GM18858 (cell line): ENCODE data around the gene COQ7.
A peak's percentile ranks its signal among the peaks of the same experiment; 100 is the strongest.

Experiments
- ATAC-seq: cut with Tn5 transposase; IDR thresholded peaks from one replicate; pipeline ENCODE4 v1.9.1; 2021; ENCODE audit not compliant: unreplicated experiment

Gene COQ7

DNA sequence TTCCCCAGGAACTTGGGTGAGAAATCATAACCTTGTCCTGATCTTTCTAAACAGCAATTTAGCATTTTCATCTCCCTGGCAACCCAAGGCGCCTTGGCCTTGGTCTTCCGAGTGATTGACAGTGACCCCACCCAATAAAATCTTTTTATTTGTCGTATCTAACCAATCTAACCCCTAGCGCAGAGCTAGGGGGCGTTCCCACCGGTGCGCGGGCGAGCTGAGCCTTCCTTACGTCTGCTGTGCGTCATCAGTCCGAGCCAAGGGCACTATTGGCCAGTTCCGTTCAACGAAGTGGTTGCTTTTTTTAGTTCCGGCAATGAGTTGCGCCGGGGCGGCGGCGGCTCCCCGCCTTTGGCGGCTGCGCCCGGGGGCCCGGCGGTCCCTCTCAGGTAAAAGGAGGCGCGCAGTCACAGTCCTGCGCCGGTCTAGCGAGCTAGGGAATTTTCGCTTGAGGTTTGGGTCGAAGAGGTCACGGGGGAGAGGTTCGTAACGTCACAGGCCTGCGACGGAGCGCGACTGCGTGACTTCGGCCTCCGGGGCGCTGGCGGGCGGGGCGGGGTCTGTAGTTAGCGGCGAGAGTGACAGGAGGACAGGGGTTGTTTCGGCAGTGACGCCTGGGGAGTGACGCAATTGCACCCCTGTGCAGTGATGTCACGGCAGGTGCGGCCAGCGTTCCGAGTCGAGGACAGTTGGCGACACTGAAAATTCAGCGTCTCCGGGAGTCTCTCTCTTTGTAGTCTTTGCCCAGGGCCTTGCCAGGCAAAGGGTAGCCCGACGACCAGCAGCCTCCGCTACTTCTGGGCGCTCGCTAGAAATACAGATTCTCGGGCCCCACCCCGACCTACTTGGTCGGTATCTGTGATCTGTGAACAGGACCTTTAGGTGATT, at the start of gene COQ7:
Gene COQ7 (plus strand): TSS at position 266 of the 888 bp plus-strand sequence. CDS start 51 bp downstream, at position 317.
- ATAC-seq, result peak; percentile 78

DNA sequence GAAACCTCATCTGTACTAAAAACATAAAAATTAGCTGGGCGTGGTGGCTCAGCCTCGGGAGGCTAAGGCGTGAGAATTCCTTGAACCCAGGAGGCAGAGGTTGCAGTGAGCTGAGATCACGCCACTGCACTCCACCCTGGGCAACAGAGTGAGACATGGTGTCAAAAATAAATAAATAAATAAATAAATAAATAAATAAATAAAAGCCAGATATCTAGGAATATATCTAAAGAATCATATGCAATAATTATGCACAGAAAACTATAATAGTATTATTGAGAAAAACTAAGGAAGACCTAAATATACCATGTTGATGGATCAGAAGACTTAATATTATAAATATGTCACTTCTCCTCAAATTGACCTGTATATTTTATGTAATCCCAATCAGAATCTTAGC, 46.7 kb upstream of the COQ7 start:
- no peak for ATAC-seq

DNA sequence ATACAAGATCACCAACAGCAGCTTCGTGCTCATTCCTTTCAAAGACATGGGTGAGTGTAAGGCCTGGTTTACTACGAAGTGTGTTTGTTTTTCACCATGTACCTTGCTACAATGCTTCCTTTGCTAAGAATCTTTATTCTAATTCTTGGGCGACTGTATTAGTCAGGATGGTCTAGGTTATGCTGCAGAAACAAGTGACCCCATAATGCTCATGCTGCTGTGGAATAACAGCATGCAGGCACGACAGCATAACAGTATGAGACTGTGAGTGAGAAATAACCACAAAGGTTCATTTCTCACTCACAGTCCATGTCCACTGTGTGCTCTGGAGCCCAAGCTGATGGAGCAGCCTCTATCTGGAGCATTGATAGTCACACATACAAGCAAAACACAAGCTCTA, 45.7 kb upstream of the COQ7 start:
- no peak for ATAC-seq

DNA sequence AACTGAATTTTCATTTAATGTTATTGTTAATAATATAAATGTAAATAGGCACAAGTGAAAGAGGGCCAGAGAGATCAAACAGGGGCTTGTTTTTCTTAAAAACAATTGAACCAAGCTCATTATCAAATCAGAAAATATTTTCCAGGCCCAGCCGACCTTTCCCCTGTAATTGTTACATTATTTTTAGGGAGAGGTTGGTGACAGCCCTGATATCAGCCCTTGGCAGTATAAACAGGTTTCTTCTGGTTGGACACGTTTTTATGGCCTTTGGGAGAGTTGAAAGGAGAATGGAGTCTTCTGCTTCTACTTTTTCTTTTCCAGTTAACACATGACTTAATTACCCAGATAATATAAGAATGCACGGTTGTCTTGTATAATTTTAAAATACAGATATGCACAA, 40.0 kb upstream of the COQ7 start:
- ATAC-seq, result no peak

DNA sequence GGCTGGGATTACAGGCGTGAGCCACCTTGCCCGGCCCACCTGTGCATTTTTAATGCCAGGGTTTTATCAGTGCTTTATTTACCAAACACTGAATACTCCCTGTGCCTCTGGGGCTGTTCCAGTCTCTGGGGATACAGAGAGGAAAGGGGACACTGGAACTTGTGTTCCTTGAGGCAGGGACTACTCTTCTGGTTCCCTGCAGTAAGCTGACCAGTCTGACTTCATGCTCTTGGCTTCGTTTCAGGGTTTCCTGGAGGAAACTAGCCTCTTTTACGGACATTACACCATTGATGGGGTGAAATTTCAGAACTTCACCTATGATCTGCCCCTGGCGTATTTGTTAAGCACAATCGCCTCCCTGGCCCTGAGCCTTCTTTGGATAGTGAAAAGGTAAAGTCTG, 37.4 kb upstream of the COQ7 start:
- ATAC-seq, result no peak

DNA sequence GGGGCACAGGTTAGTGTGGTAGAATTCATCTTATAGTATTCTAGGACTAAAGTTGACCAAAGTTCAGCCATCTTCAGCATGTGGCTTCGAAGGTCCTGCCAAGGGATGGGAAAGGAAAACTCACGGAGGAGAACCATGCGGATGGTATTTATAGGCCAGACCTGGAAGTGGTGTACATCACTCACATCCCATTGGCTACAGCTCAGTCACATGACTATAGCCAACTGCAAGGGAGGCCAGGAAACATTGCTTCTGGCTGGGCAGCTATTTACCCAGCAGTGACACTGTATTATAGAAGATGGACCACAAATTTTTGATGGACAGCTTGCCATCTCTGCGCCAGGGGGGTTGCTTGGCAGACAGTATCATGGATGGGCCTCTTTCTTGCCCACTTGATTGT, 35.7 kb upstream of the COQ7 start:
- ATAC-seq, result no peak

DNA sequence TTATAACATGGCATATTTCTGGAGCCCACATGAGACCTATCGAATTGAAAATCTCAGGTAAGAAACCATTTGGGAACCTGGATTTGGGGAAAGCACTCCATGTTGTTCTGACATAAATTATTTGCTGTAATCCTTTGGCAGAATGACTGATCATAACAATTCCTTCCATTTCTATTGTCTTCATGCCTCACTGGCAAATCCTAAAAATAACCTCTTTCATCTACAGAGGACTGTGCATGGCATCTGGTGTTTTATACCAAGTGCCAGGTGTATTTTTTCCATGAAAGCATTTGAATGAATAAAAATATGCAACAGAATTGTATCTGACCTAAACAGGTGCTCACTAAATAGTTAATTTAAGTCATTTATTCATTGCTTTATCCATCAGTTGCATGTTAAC, 33.7 kb upstream of the COQ7 start:
- no peak for ATAC-seq

DNA sequence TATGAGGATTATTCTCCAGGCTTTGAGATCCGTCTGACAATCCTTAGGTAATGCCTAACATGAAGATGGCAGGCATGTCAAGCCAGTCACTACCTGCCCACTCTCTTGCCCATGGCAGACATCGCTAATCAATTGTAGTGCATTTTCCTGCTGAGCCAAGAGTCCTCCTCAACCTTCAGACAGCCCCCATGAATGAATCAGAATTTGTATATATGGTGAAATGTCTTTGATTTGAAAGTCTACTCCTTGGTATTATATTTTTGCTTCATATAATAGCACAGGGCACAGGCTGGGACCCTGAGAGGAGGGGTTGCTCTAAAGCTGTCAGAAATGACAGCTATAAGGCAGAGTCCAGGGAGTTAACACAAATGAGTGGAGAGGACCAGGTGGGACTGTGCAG, 27.0 kb upstream of the COQ7 start:
- no peak for ATAC-seq

DNA sequence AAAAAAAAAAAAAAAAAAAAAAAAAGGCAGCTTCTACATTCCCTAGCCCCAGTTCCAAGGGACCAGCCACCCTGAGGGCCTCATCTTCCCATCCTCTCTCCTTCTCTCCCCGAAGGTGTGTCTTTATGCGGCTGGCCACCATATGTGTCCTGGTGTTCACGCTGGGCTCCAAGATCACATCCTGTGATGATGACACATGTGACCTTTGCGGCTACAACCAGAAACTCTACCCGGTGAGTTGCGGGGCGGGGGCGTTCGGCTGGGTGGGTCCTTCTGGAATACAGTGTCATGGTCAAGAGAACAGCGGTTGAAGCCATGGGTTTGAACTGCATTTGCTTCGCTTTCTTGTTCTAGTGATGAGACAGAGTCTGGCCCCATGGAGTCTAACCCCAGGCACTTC, 22.6 kb upstream of the COQ7 start:
- no peak for ATAC-seq

DNA sequence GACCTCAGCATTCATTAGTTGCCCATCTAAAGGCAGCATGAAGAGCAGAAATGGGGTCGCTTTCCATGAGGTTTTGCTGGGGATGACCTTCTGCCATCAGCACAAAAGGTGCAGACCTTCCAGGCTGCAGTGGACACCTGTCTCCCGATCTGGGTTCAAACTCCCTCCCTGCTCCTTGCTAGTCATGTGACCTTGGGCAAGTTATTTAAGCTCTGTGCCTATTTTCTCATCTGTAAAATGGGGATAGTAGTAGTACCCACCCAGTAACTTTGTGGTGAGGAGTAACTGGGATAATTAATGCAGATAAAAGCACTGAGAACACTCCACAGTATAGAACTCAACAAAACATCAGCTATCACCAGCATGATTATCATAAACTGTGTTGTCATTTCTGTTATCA, 21.4 kb upstream of the COQ7 start:
- ATAC-seq, result no peak

DNA sequence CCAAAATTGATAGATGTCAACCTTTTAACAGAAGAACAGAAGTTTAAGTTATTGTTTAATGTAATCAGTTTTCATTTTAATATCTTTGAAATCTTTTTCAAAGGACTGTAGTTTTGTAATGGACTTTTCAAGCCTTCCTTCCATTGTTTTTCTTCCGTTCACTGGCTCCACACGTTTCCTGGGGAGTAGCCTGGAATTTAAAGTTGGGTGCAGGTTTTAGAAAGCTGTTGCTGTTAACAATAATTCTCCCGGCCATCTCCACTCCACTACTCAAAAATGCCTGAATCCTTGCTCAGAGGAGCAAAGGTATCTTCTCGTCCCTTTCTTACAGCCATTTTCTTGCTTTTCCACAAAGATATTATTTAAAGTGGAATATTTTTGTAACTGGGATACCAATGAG, 4.7 kb upstream of the COQ7 start:
- ATAC-seq, result no peak

DNA sequence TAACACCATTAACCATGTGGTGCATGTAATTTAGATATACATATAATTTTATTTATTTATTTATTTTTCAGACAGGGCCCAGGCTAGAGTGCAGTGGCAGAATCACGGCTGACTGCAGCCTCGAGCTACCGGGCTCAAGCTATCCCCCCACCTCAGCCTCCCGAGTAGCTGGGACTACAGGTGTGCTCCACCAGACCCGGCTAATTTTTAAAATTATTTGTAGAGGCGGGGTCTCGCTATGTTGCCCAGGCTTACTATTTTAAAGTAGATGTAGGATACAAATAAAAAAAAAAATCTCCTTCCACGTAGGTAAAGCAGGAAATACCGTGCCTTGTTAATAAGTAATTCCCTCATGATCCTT, 446 bp upstream of the COQ7 start:
- ATAC-seq, result no peak

DNA sequence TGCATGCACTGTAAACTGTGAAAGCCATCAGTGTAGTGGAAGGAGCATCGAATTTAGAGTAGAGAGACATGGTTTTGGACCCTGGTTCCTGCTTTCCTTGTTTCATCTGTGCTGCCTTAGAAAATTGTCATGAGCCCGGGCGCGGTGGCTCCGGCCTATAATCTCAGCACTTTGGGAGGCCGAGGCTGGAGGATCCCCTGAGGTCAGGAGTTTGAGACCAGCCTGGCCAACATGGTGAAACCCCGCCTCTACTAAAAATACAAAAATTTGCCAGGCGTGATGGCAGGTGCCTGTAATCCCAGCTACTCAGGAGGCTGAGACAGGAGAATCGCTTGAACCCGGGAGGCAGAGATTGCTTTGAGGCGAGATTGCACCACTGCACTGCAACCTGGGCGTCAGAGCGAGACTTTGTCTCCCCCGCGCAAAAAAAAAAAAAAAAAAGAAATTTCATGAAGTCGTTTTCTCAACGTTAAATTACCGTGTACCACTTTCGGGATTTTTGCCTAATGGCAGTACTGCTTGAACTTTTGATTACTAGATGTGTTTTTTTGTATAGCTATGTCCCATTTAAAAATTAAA, 912 bp downstream of the COQ7 start:
- no peak for ATAC-seq

DNA sequence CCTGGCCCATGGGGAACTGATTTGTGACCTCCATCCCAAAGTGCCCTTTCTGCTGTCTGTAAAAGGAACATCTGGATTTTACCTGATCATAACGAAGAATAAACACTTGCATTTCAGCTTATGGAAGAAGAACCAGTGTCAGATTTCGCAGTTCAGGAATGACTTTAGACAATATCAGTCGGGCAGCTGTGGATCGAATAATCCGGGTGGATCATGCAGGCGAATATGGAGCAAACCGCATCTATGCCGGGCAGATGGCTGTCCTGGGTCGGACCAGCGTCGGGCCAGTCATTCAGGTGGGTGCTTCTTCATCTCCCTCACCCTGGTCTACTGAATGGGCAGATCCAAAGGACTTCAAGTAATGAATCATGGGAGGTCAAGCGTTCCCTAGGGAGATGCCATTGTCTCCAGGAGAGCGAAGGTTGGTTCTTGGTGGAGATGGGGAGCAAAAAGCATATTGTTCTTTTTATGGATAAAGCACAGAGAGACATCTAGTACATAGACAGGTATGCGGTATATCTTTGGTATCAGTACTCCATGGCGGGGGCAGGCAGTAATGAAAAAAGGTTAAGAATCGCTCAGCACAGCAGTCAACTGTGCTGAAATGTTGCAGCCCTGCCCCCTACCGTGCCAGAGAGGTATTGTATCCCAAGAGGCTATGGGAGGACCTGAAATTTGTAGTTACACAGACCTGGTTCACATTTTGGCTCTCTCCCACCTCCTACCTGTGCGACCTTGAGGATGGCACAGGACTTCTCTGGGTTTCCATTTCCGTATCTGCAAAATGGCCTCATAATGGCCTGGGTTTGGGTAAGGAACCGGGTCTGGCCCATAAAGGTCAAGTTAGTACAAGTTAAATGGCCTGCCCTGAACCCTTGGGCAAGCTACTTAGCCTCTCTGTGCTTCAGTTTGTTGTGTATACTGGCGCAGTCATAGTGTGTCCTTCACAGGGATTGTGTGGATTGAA, 4.7 kb downstream of the COQ7 start:
- no peak for ATAC-seq

DNA sequence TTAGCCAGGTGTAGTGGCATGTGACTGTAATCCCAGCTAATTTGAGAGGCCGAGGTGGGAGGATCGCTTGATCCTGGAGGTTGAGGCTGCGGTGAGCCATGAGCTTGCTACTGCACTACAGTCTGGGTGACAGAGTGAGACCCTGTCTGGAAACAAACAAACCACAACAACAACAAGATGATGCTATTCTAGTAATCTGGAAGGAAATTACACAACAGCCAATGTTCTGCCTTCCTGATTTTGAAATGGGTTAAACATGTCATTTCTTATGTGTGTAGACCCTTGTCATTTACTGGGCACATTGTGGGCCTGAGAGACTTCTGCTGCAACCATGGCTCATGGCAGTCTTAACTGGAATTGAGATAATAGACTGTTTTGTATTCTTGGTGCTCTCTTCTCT, 5.9 kb downstream of the COQ7 start:
- no peak for ATAC-seq

DNA sequence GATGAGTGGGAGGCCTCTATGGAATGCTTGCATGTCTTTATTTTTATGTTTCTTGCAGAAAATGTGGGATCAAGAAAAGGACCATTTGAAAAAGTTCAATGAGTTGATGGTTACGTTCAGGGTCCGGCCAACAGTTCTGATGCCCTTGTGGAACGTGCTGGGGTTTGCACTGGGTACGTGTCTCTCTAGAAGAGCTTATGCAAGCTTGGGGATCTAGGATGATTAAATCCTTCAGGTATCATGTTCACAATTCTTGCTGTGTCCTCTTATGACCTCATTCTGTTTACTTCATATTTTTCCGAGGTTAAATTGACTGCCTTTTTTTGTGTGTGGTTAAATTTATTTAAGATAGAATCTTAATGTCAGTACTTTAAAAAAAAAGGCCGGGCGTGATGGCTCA, 6.4 kb downstream of the COQ7 start:
- ATAC-seq, result no peak

DNA sequence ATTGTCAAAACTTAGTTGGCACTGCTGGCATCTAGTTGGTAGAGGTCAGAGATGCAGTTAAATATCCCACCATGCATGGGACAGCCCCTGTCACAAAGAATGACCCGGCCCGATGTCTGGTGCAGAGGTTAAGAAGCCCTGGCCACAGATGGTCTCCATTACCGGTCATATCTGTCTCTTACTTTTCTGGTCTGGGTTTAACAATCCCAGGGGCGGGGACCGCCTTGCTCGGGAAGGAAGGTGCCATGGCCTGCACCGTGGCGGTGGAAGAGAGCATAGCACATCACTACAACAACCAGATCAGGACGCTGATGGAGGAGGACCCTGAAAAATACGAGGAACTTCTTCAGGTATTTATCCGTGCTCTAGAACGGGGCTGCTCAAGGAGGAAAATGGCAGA, 8.1 kb downstream of the COQ7 start:
- no peak for ATAC-seq

DNA sequence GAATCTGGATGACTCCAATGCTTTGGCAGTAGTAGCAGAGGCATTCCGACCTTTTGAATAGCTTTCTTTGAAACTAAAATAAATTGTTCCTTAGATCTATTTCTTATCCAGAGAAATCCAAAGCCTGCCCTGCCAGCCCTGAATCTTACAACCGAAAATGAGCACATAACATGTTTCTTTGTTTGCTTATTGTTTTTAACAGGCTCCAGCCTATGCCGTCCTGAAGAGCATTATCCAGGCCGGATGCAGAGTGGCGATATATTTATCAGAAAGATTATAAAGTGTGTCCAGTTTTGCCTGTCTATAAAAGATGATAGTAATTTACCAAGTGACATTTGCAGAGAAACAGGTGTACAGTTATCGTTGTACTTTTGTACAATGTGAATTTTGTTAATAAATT, 10.5 kb downstream of the COQ7 start:
- ATAC-seq, result no peak

DNA sequence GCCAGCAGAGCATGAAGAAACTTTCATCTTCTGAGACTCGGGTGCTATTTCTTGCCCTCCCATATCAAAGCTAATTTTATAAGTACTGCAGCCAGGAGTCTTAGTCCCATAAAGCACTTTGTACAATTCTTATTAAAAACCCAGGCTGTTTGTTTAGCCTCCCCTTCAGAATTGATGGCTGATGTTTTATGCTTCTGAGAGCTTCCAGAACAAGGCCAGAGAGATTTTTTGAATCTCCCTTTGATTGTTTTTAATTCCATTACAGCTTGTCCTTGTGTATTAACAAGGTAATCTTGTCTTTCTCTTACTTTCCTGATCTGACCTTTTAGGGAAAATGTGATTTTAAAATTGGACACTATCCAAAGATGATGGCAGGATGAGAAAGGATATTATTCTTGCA, 16.3 kb downstream of the COQ7 start:
- ATAC-seq, result no peak

DNA sequence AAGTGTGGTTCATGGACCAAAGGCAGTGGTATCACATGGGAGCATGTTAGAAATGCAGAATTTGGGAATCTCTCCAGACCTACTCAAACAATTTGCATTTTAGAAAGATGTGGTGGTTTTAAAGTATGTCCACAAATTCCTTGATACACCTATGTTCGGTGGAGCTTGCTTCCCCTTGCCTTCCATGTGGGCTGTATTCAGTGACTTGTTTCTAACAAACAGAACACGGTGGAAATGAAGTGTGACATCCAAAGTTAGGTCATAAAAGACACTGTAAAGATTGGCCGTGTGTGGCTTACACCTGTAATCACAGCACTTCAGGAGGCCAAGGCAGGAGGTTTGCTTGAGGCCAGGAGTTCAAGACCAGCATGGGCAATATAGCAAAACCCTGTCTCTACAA, 16.7 kb downstream of the COQ7 start:
- no peak for ATAC-seq

DNA sequence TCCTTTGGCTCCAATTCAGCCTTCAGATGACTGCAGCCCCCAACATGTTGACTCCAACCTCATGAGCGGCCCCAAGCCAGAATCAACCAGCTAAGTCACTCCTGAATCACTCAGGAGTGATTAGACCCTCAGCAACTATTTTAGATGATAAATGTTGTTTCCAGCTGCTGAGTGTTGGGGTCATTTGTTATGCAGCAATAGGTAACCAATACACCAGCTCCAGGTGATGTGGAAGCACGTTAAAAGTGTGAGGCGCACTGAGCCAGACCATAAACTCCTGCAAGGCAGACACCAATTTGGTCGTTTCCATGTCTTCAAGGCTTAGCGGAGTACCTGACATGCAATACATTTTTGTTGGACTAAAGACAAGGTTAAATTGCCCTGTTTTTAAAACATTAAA, 17.5 kb downstream of the COQ7 start:
- ATAC-seq, result no peak
